Measurements from ENCODE around the gene FHOD1. TPM values are rescaled to one million over a fixed set of nuclear protein-coding genes. Genes with fewer than 3 reads are reported as not detected.

Gene FHOD1
- total RNA-seq, 2 donors from 2014 or later = 5.3 to 11.6 TPM

DNA sequence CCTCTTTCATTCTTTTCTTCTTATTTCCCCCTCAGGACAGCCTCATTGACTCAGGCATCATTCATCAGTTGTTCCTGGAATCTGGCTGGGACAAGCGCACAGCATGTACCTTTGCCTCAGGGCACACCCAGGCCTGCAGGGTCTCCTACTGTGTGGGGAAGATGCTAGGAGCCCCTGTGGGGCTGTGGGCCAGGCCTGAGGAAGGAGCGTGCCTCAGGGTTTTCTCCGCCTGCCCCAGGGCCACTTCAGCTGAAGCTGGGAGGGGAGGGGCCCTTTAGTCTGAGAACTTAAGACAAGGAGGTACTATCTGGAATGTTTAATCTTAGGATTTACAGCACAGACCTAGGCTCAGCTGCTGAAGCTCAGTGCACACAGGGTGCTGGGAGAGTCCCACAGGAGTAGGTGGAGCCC, 40.4 kb downstream of the FHOD1 start:
- no peaks in the 10 kb centered on the region for H3K9me3 ChIP-seq
- no peaks in the 10 kb centered on the region for H3K4me1 ChIP-seq
- no peak overlapping the region for H3K27ac ChIP-seq
- no peaks in the 10 kb centered on the region for H3K27me3 ChIP-seq
- no peak overlapping the region for H3K4me3 ChIP-seq
- no peaks in the 10 kb centered on the region for H3K36me3 ChIP-seq
- TF ChIP-seq, protein P1, sequence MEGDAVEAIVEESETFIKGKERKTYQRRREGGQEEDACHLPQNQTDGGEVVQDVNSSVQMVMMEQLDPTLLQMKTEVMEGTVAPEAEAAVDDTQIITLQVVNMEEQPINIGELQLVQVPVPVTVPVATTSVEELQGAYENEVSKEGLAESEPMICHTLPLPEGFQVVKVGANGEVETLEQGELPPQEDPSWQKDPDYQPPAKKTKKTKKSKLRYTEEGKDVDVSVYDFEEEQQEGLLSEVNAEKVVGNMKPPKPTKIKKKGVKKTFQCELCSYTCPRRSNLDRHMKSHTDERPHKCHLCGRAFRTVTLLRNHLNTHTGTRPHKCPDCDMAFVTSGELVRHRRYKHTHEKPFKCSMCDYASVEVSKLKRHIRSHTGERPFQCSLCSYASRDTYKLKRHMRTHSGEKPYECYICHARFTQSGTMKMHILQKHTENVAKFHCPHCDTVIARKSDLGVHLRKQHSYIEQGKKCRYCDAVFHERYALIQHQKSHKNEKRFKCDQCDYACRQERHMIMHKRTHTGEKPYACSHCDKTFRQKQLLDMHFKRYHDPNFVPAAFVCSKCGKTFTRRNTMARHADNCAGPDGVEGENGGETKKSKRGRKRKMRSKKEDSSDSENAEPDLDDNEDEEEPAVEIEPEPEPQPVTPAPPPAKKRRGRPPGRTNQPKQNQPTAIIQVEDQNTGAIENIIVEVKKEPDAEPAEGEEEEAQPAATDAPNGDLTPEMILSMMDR (IDR thresholded peaks at IDR 0.05) = no peak
- no peak for DNase-seq (ENCODE audit: low spot score)

DNA sequence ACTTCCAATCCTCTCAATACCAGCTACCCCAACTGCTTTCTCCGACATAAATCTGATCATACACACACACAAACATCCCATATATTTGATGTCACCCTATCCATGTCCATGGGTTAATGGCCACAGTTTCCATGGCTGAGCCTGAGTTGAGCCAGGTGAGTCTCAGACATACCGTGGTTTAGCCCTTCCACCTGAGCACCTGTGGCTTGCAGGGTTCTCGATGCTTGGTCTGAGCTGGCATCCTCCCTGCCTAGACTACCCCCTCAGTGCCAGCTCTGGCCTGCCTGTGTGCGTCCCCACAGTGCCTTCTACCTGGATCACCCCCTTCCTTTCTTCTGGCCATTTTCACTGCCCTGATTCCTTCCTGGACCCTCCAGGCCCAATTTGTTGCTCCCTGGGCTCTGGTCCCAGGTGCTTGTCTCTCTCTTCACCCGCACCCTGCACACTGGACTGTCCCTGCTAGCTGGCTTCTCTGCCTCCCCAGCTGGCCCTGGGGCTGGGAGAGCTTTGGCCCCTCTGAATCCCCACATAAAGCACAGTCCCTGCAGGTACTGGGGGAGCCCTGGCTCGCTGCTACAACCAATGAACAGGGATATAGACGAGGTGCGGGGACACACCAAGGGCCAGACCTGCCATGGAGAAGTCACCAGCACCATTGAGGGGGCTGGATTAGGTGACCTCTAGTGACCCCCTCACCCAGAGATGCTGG, 41.0 kb downstream of the FHOD1 start:
- no peak overlapping the region for H3K4me3 ChIP-seq
- no peak overlapping the region for H3K27ac ChIP-seq
- no peaks in the 10 kb centered on the region for H3K27me3 ChIP-seq
- no peaks in the 10 kb centered on the region for H3K36me3 ChIP-seq
- H3K4me1 ChIP-seq = no peaks in the 10 kb centered on the region
- no peaks in the 10 kb centered on the region for H3K9me3 ChIP-seq
- TF ChIP-seq, protein P1 (IDR thresholded peaks at IDR 0.05) = no peak
- DNase-seq (ENCODE audit: low spot score) = no peak

DNA sequence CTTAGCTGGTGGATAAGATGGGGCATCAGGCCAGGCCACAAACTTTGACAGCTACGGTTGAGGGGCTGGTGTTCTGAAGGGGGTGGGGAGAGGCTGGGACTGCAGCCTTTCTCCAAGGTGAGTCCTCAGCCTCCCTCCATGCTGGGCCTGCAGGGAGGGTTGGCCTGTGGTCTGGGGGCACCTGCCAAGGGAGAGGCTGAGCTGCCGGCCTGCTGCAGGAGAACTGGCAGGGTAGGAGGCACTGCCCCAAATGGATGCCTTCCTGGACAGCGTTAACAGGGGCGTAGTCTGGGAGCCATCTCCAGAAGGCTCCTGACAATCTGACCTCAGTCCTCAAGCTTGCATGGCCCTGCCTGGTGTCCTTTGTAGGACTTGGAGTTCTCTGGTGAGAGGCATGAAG, 43.2 kb downstream of the FHOD1 start:
- Histone ChIP-seq H3K36me3 (no peaks in the 10 kb centered on the region), H3K4me1 (peaks cover 0 to 9% of the 10 kb centered on the region in 2 donors)
- DNase-seq (ENCODE audit: low spot score) = no peak

DNA sequence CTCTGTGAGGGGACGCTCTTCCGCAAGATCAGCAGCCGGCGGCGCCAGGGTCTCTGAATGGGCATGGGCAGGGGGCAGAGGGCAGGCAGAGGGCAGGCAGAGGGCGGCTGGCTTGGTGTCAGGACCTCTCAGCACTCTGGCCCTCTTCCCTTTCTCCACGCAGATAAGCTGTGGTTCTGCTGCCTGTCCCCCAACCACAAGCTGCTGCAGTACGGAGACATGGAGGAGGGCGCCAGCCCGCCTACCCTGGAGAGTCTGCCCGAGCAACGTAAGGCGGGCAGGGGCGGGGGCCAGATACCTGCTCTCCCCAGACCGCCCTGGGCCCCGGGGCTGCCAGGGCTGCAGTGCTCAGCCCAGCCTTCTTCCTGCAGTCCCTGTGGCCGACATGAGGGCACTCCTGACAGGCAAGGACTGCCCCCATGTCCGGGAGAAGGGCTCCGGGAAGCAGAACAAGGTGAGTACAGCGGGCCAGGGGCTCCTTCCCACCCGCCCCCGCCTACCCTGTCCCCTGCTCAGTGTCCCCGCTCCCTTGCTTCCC, 44.3 kb downstream of the FHOD1 start:
- peaks cover 3% of the 10 kb centered on the region for H3K36me3 ChIP-seq
- H3K27ac ChIP-seq = no peak overlapping the region
- H3K27me3 ChIP-seq = no peaks in the 10 kb centered on the region
- peaks cover 0 to 18% of the 10 kb centered on the region in 2 donors for H3K4me1 ChIP-seq
- H3K4me3 ChIP-seq = no peak overlapping the region
- H3K9me3 ChIP-seq = no peaks in the 10 kb centered on the region
- TF ChIP-seq, protein P1 (IDR thresholded peaks at IDR 0.05) = no peak
- DNase-seq (ENCODE audit: low spot score) = no peak

More for the DNA sequence above, 43.2 kb downstream of the FHOD1 start:
- no peak overlapping the region for H3K4me3 ChIP-seq
- no peak overlapping the region for H3K27ac ChIP-seq
- H3K9me3 ChIP-seq = no peaks in the 10 kb centered on the region
- no peaks in the 10 kb centered on the region for H3K27me3 ChIP-seq
- TF ChIP-seq, protein P1 (IDR thresholded peaks at IDR 0.05) = no peak

DNA sequence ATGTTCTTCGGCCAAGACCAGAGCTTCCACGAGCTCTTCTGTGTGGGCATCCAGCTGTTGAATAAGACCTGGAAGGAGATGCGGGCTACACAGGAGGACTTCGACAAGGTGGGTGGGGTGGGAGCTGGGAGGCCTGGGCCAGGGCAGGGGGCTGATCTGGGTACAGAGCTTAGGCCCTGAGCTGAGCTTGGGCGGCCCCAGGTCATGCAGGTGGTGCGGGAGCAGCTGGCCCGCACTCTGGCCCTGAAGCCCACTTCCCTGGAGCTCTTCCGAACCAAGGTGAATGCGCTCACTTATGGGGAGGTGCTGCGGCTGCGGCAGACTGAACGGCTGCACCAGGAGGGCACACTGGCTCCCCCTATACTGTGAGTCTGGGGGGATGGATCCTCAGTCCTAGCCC, 44.9 kb downstream of the FHOD1 start:
- TF ChIP-seq, protein P1 (IDR thresholded peaks at IDR 0.05) = no peak
- H3K27me3 ChIP-seq = no peaks in the 10 kb centered on the region
- no peak overlapping the region for H3K4me3 ChIP-seq
- H3K9me3 ChIP-seq = no peaks in the 10 kb centered on the region
- no peak for DNase-seq (ENCODE audit: low spot score)
- H3K4me1 ChIP-seq = peaks cover 0 to 22% of the 10 kb centered on the region in 2 donors
- H3K36me3 ChIP-seq = peaks cover 9% of the 10 kb centered on the region
- no peak overlapping the region for H3K27ac ChIP-seq
